IMR-90 (cell line): ENCODE data around the gene C10orf90. TPM values are rescaled to one million over a fixed set of nuclear protein-coding genes. Genes with fewer than 3 reads are reported as not detected.

ENCODE experiments used
- ATAC-seq: fragments of 200-7000 bp; cut with Tn5 transposase; 2 replicates; pipeline ENCODE4 v1.9.1; 2020; ENCODE audit warnings: low read depth, mild to moderate bottlenecking, moderate library complexity
- BruUV-seq: library from RNA; stranded (reverse); fragments of 400-500 nt; replicated peaks from 2 replicates; lab custom pipeline; 2021; lab: Mats Ljungman, UMichigan
- CTCF ChIA-PET: fragments of 300-600 bp; formaldehyde crosslinking; extraction: SDS; loops from one replicate; lab custom pipeline; 2021; ENCODE audit warnings: antibody characterized with exemption; lab: Yijun Ruan, JAX
- POLR2A ChIA-PET: fragments of 300-600 bp; sonication (Branson Sonifier 250); formaldehyde crosslinking; loops from one replicate; lab custom pipeline; 2022; ENCODE audit warnings: antibody characterized with exemption; ENCODE audit not compliant: unreplicated experiment; lab: Charles Lee
- DNase-seq: peaks from one replicate; pipeline ENCODE4 v3.0.0; 2013
- H2AFZ ChIP-seq: replicated peaks from 2 replicates; pipeline ENCODE3; 2013; ENCODE audit warnings: low read length, mild to moderate bottlenecking; ENCODE audit not compliant: poor library complexity
- H2AK5ac ChIP-seq: 2 replicates; pipeline ENCODE4 v1.6.1; 2013; ENCODE audit warnings: low read depth, low read length, inconsistent platforms
- H2AK9ac ChIP-seq: replicated peaks from 2 replicates; pipeline ENCODE3; 2013; ENCODE audit warnings: mild to moderate bottlenecking, low read depth, low read length, moderate library complexity; ENCODE audit not compliant: poor library complexity
- H2BK120ac ChIP-seq: 2 replicates; pipeline ENCODE4 v1.6.1; 2013; ENCODE audit warnings: low read depth, low read length, inconsistent platforms
- H2BK15ac ChIP-seq: 3 replicates; pipeline ENCODE4 v1.6.1; 2013; ENCODE audit warnings: low read depth, low read length, inconsistent platforms
- H2BK20ac ChIP-seq: 2 replicates; pipeline ENCODE4 v1.6.1; 2013; ENCODE audit warnings: low read depth, mild to moderate bottlenecking, inconsistent platforms, low read length, moderate library complexity
- H2BK5ac ChIP-seq: 2 replicates; pipeline ENCODE4 v1.6.1; 2013; ENCODE audit warnings: mild to moderate bottlenecking, low read depth, low read length, inconsistent platforms; ENCODE audit not compliant: poor library complexity, severe bottlenecking
- H3K14ac ChIP-seq: replicated peaks from 2 replicates; pipeline ENCODE4 v1.6.1; 2013; ENCODE audit warnings: low read depth, low read length, inconsistent platforms
- H3K18ac ChIP-seq: 2 replicates; pipeline ENCODE4 v1.6.1; 2013; ENCODE audit warnings: low read depth, low read length, control low read depth
- H3K23ac ChIP-seq: 2 replicates; pipeline ENCODE4 v1.6.1; 2013; ENCODE audit warnings: low read depth, low read length, inconsistent platforms
- H3K27ac ChIP-seq: 2 replicates; pipeline ENCODE4 v1.5.1; 2013; ENCODE audit warnings: mild to moderate bottlenecking, control low read depth, low read length; ENCODE audit not compliant: insufficient read depth
- H3K27me3 ChIP-seq: 2 replicates; pipeline ENCODE4 v1.6.1; 2013; ENCODE audit warnings: low read length; ENCODE audit not compliant: control insufficient read depth, insufficient read depth
- H3K36me3 ChIP-seq: 2 replicates; pipeline ENCODE4 v1.6.1; 2013; ENCODE audit warnings: low read length, mixed read lengths; ENCODE audit not compliant: control insufficient read depth, insufficient read depth
- H3K4ac ChIP-seq: 2 replicates; pipeline ENCODE4 v1.6.1; 2013; ENCODE audit warnings: low read depth, low read length, inconsistent platforms
- H3K4me1 ChIP-seq: 2 replicates; pipeline ENCODE4 v1.6.1; 2013; ENCODE audit warnings: low read length, mixed read lengths; ENCODE audit not compliant: control insufficient read depth, insufficient read depth
- H3K4me2 ChIP-seq: 2 replicates; pipeline ENCODE4 v1.6.1; 2013; ENCODE audit warnings: low read depth, mild to moderate bottlenecking, control low read depth, low read length, moderate library complexity
- H3K4me3 ChIP-seq: 2 replicates; pipeline ENCODE4 v1.5.1; 2013; ENCODE audit warnings: low read depth, mild to moderate bottlenecking, control low read depth, low read length, moderate library complexity; ENCODE audit not compliant: insufficient read depth
- H3K56ac ChIP-seq: 2 replicates; pipeline ENCODE4 v1.6.1; 2013; ENCODE audit warnings: low read length, inconsistent platforms; ENCODE audit not compliant: insufficient read depth; ENCODE audit errors: extremely low read depth
- H3K79me1 ChIP-seq, 2 experiments: 2 replicates each; pipeline ENCODE4 v1.6.1; 2013; ENCODE audit warnings: low read length in 2 of 2, inconsistent platforms in 1 of 2, low read depth in 1 of 2
- H3K9ac ChIP-seq: 2 replicates; pipeline ENCODE4 v1.6.1; 2013; ENCODE audit warnings: low read depth, low read length, control low read depth
- H3K9me1 ChIP-seq: 2 replicates; pipeline ENCODE4 v1.6.1; 2013; ENCODE audit warnings: low read length, inconsistent platforms; ENCODE audit not compliant: insufficient read depth
- H3K9me3 ChIP-seq: 2 replicates; pipeline ENCODE4 v1.6.1; 2013; ENCODE audit warnings: low read length; ENCODE audit not compliant: control insufficient read depth, insufficient read depth
- H4K20me1 ChIP-seq: 2 replicates; pipeline ENCODE4 v1.6.1; 2013; ENCODE audit warnings: low read length, inconsistent platforms; ENCODE audit not compliant: insufficient read depth
- H4K5ac ChIP-seq: 2 replicates; pipeline ENCODE4 v1.6.1; 2013; ENCODE audit warnings: mild to moderate bottlenecking, low read depth, low read length, control low read depth
- H4K8ac ChIP-seq, 2 experiments: 2 replicates each; pipeline ENCODE4 v1.6.1; 2013; ENCODE audit warnings: low read depth in 2 of 2, low read length in 2 of 2, control low read depth in 1 of 2, inconsistent platforms in 1 of 2
- H4K91ac ChIP-seq: 2 replicates; pipeline ENCODE4 v1.6.1; 2013; ENCODE audit warnings: low read depth, low read length, inconsistent platforms; ENCODE audit not compliant: insufficient read depth
- CEBPB ChIP-seq: IDR thresholded peaks from 2 replicates; pipeline ENCODE4 v1.6.1; 2012; ENCODE audit warnings: low read depth, low read length, improper control_type of control experiment
- POLR2A ChIP-seq: IDR thresholded peaks from 2 replicates; pipeline ENCODE4 v1.6.1; 2012; ENCODE audit warnings: mild to moderate bottlenecking, low read depth, low read length
- WGBS, 2 experiments: methylation state at CpG; one replicate each; pipeline versions ENCODE4 v1.1.5 to v1.1.7; 2013; ENCODE audit warnings: missing lambda C conversion rate in 2 of 2; ENCODE audit not compliant: insufficient read length in 1 of 2; ENCODE audit errors: extremely low coverage in 2 of 2; 5-methylcytosine and 5-hydroxymethylcytosine counted together
- dilution Hi-C: fragments of 300-500 bp; cut with HindIII; formaldehyde crosslinking; loops from one replicate; pipeline ENCODE4 v1.14.3; 2018; ENCODE audit warnings: low sequenced_read_pairs; ENCODE audit not compliant: unreplicated experiment
- in situ Hi-C: fragments of 300-500 bp; cut with MboI; formaldehyde crosslinking; loops from 3 replicates; pipeline ENCODE4 v1.14.3; 2019; ENCODE audit warnings: low sequenced_read_pairs, inconsistent platforms, mixed read lengths
- intact Hi-C: fragments of 100-400 bp; cut with micrococcal nuclease; formaldehyde crosslinking; loops from 2 replicates; pipeline ENCODE4 v1.10.0; 2022
- polyA plus RNA-seq, 3 experiments: library from polyadenylated mRNA; depleted of rRNA; stranded (reverse); fragments of >200 nt; gene quantifications; 2 replicates each; pipeline ENCODE4 v1.2.3, GENCODE V29; 2012; ENCODE audit warnings: low replicate concordance in 1 of 3
- total RNA-seq: library from RNA; depleted of rRNA; stranded (reverse); fragments of >200 nt; gene quantifications from 2 replicates; pipeline ENCODE4 v1.2.3, GENCODE V29; 2012
- TF ChIP-seq, protein P1 (sequence below): fragments of 150-350 bp; IDR thresholded peaks from 2 replicates; pipeline ENCODE4 v1.6.1; 2016; ENCODE audit warnings: low read depth, mild to moderate bottlenecking, low read length, moderate library complexity, borderline replicate concordance
- TF ChIP-seq, protein P2 (sequence below): conservative IDR thresholded peaks from 2 replicates; pipeline ENCODE4 v1.5.1; 2012; ENCODE audit warnings: mild to moderate bottlenecking, low read depth, low read length, improper control_type of control experiment
- TF ChIP-seq, protein P3 (sequence below): fragments of 150-350 bp; IDR thresholded peaks from 2 replicates; pipeline ENCODE4 v1.6.1; 2017; ENCODE audit warnings: mild to moderate bottlenecking, antibody characterized with exemption, low read length, low read depth

The C10orf90 gene
- total and polyA plus RNA-seq, 2 of the 4 experiments (the other 2 are of a cell fraction): 0.05 to 0.18 TPM

DNA sequence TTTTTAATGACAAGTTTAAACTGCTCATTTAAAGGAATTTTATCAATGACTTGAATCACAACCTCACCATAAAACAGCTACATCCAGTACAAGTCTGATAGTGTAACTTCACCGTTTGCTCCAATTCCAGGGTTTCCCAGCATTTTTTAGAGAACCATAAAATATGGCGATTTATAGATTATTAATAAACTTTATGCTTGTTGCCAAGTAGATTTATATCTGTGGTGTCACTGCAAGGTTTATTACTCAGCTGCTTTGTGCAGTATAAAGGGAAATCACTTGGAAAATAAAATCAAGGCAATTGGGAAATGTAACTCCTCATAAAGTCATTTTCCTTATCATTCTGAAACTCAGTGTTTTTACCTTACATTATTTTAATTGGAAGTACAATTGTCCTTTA lies 218.2 kb downstream of the C10orf90 start:
- H3K27ac ChIP-seq: no peak overlapping the region
- WGBS, 2 experiments: no CpG with 5 or more reads among the region's 2 CpGs
- no peak overlapping the region for H2BK20ac ChIP-seq
- H3K56ac ChIP-seq: no peak overlapping the region
- TF ChIP-seq, protein P1, sequence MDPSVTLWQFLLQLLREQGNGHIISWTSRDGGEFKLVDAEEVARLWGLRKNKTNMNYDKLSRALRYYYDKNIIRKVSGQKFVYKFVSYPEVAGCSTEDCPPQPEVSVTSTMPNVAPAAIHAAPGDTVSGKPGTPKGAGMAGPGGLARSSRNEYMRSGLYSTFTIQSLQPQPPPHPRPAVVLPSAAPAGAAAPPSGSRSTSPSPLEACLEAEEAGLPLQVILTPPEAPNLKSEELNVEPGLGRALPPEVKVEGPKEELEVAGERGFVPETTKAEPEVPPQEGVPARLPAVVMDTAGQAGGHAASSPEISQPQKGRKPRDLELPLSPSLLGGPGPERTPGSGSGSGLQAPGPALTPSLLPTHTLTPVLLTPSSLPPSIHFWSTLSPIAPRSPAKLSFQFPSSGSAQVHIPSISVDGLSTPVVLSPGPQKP: no peak
- no peak for TF ChIP-seq CEBPB
- TF ChIP-seq POLR2A: no peak
- TF ChIP-seq, protein P2, sequence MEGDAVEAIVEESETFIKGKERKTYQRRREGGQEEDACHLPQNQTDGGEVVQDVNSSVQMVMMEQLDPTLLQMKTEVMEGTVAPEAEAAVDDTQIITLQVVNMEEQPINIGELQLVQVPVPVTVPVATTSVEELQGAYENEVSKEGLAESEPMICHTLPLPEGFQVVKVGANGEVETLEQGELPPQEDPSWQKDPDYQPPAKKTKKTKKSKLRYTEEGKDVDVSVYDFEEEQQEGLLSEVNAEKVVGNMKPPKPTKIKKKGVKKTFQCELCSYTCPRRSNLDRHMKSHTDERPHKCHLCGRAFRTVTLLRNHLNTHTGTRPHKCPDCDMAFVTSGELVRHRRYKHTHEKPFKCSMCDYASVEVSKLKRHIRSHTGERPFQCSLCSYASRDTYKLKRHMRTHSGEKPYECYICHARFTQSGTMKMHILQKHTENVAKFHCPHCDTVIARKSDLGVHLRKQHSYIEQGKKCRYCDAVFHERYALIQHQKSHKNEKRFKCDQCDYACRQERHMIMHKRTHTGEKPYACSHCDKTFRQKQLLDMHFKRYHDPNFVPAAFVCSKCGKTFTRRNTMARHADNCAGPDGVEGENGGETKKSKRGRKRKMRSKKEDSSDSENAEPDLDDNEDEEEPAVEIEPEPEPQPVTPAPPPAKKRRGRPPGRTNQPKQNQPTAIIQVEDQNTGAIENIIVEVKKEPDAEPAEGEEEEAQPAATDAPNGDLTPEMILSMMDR: no peak
- TF ChIP-seq, protein P3, sequence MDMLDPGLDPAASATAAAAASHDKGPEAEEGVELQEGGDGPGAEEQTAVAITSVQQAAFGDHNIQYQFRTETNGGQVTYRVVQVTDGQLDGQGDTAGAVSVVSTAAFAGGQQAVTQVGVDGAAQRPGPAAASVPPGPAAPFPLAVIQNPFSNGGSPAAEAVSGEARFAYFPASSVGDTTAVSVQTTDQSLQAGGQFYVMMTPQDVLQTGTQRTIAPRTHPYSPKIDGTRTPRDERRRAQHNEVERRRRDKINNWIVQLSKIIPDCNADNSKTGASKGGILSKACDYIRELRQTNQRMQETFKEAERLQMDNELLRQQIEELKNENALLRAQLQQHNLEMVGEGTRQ: no peak
- no peak for DNase-seq
- ChIA-PET CTCF (no interaction called here), POLR2A (no interaction called here)
- no peaks in the 10 kb centered on the region for H4K20me1 ChIP-seq
- dilution Hi-C loops: no loop called here
- no peak overlapping the region for H3K4me3 ChIP-seq
- no peak overlapping the region for H2BK120ac ChIP-seq
- H3K14ac ChIP-seq: no peak overlapping the region
- intact Hi-C loops: no loop called here
- no peak overlapping the region for H4K8ac ChIP-seq
- H3K23ac ChIP-seq: no peak overlapping the region
- H4K91ac ChIP-seq: no peak overlapping the region
- H3K9ac ChIP-seq: no peak overlapping the region
- H3K9me1 ChIP-seq: no peaks in the 10 kb centered on the region
- H2BK5ac ChIP-seq: no peak overlapping the region
- H2AK9ac ChIP-seq: no peak overlapping the region
- no peak overlapping the region for H3K4ac ChIP-seq
- H3K27me3 ChIP-seq: peaks cover 7% of the 10 kb centered on the region
- H2BK15ac ChIP-seq: no peak overlapping the region
- H3K79me1 ChIP-seq: no peaks in the 10 kb centered on the region
- no peak for ATAC-seq
- peaks cover 1% of the 10 kb centered on the region; the same call in 1 of the 2 replicates for H3K4me1 ChIP-seq
- H4K5ac ChIP-seq: no peak overlapping the region
- H2AFZ ChIP-seq: no peak overlapping the region
- H2AK5ac ChIP-seq: no peak overlapping the region
- H3K4me2 ChIP-seq: no peak overlapping the region
- no peak overlapping the region for H3K18ac ChIP-seq
- no peaks in the 10 kb centered on the region for H3K36me3 ChIP-seq
- BruUV-seq: no TSS peak
- no peaks in the 10 kb centered on the region for H3K9me3 ChIP-seq
- in situ Hi-C loops: no loop called here
